BLaER1 (cell line): ENCODE data around the gene TMBIM4.
A peak's percentile ranks its signal among the peaks of the same experiment; 100 is the strongest.

Experiments
- H3K27ac ChIP-seq: shearing (Covaris generic); formaldehyde crosslinking; 2 replicates; pipeline ENCODE4 v1.8.1; 2022
- H3K27me3 ChIP-seq: shearing (Covaris generic); formaldehyde crosslinking; 2 replicates; pipeline ENCODE4 v1.8.1; 2022
- H3K36me3 ChIP-seq: shearing (Covaris generic); formaldehyde crosslinking; 2 replicates; pipeline ENCODE4 v1.8.1; 2022
- H3K4me1 ChIP-seq: shearing (Covaris generic); formaldehyde crosslinking; 2 replicates; pipeline ENCODE4 v1.8.1; 2022
- H3K4me2 ChIP-seq: shearing (Covaris generic); formaldehyde crosslinking; 2 replicates; pipeline ENCODE4 v1.8.1; 2022
- H3K4me3 ChIP-seq: shearing (Covaris generic); formaldehyde crosslinking; 2 replicates; pipeline ENCODE4 v1.8.1; 2022
- H3K9ac ChIP-seq: shearing (Covaris generic); formaldehyde crosslinking; 2 replicates; pipeline ENCODE4 v1.8.1; 2022
- H3K9me3 ChIP-seq: shearing (Covaris generic); formaldehyde crosslinking; 2 replicates; pipeline ENCODE4 v1.8.1; 2022
- H4K20me1 ChIP-seq: shearing (Covaris generic); formaldehyde crosslinking; 2 replicates; pipeline ENCODE4 v1.8.1; 2022
- Cebpa-rat ChIP-seq: shearing (Covaris generic); IDR thresholded peaks from 2 replicates; pipeline ENCODE4 v1.8.1; 2022

TMBIM4 gene

DNA sequence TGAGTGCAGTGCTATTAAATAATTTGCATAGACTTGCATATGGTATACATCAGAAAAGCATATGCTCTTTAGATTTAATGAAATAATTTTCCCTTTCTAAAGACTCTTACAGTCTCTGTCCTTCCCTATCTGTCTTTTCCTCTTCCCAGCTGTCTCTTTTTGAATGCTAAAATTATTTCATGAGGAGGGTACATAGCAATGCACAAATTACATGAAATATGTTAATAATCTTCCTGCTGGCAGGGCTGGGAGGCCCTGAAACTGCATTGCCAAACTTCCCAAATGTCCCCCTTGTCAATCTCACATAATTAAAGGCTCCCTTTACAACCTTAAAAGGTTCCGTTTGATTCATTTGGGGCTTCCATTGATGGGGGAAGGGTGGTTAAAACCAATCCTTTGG, 61.4 kb downstream of the TMBIM4 start:
- H3K4me1 ChIP-seq: no peaks in the 10 kb centered on the region
- H4K20me1 ChIP-seq: no peaks in the 10 kb centered on the region
- no peak overlapping the region for H3K4me2 ChIP-seq
- TF ChIP-seq Cebpa-rat: no peak
- H3K9ac ChIP-seq: no peak overlapping the region
- H3K4me3 ChIP-seq: no peak overlapping the region
- H3K27ac ChIP-seq: no peak overlapping the region
- H3K36me3 ChIP-seq: no peaks in the 10 kb centered on the region
- no peaks in the 10 kb centered on the region for H3K27me3 ChIP-seq
- H3K9me3 ChIP-seq: no peaks in the 10 kb centered on the region

DNA sequence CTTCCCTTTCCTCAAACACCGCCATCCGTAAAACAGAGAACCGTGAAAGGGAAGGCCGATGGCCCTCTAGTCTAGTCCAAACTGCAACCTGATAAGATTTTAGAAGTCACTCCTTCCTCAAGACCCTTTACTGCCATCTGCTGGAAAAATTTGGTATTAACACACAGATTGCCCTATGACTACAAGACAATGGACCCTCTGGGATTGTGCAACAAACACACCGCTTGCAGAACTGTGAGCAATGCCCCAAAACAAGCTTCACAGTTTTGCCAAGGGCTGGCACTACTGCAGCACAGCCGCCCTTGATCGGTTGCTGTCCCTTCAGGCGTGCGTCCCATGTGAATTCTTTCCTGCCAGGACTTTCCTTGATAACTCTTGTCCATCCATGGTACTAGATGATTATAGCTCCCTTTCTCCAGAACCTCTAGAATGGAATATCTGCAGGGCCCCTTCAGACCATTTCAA, 62.3 kb downstream of the TMBIM4 start:
- Histone ChIP-seq H3K4me1 (no peaks in the 10 kb centered on the region), H3K36me3 (no peaks in the 10 kb centered on the region), H3K27ac (no peak overlapping the region), H3K9me3 (no peaks in the 10 kb centered on the region), H4K20me1 (no peaks in the 10 kb centered on the region), H3K4me3 (no peak overlapping the region), H3K9ac (no peak overlapping the region), H3K4me2 (no peak overlapping the region), H3K27me3 (no peaks in the 10 kb centered on the region)
- TF ChIP-seq Cebpa-rat: peak; percentile 94

DNA sequence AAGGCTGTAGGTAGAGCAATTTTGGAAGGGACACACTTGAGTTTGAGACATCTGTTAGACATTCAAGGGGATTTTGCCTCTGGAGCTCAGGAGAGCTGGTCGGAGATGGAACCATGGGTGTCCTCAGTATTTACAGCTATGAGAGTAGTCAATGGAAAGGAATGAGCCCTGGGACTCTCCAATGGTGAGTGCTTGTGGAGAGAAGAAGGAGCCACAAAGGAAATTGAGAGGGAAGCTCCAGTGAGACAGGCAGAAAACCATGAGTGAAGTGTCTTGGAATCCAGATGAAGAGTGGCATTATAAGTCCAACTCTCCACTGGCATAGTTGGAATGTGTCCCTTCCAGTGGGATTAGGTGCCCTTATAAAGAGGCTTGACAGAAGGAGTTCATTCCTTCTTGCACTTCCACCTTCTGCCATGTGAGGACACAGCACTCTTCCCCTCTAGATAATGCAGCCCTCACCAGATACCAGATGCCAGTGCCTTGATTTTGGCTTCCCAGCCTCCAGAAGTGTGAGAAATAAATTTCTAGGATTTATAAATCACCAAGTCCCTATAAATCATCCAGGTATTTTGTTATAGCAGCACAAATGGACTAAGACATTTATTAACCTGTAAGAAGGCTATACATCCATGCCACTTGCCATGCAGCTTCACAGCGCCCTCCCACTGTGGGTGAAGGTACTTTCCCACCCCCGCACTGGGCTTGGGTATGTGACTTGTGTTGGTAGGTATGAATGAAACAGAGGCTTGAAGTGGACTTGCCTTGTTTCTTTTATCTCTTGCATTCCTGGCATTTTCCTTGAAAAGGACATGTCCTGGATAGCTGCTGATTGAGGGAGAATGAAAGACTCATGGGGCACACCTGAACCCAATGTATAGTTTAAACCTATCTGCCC, 66.5 kb downstream of the TMBIM4 start:
- no peaks in the 10 kb centered on the region for H4K20me1 ChIP-seq
- no peaks in the 10 kb centered on the region for H3K36me3 ChIP-seq
- H3K27me3 ChIP-seq: no peaks in the 10 kb centered on the region

DNA sequence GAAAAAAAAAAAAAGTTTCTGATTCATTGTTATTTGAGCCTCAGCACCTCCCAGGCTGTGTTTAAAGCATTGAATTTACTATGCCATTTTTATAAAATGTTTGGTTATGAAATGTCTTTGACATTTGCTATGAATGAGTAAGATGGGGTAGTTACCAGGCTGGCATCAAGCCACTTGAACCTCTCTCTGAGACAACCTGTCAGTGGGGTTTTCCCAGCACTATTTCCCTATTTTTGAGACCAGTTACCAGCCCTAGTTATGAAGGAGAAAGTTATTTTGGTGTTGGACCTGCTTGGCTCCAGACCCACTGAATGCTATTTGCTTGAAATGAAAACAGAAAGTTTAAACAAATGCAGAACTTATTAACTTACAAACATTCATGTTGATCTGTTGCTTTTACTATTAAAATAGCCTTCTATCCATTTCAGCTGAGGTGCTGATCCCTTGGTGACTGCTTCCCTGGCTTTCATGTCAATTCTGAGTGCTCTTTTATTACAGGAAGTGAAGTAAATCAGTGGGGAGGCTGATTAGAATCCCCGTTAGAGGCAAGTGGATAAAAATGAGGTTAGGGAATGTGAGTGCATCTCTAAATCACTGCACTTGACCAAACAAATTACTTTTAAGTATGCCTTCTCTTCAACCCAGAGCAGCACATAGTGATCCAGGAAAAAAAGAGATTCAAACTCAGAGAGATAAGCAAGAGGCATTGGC, 77.1 kb downstream of the TMBIM4 start:
- H3K4me1 ChIP-seq: no peaks in the 10 kb centered on the region
- no peak overlapping the region for H3K9ac ChIP-seq
- no peak overlapping the region for H3K4me3 ChIP-seq
- H3K4me2 ChIP-seq: no peak overlapping the region
- no peaks in the 10 kb centered on the region for H3K27me3 ChIP-seq
- no peaks in the 10 kb centered on the region for H3K36me3 ChIP-seq
- no peaks in the 10 kb centered on the region for H4K20me1 ChIP-seq
- no peak overlapping the region for H3K27ac ChIP-seq
- TF ChIP-seq Cebpa-rat: no peak
- no peaks in the 10 kb centered on the region; the same call in 1 of the 2 replicates for H3K9me3 ChIP-seq

More for the DNA sequence above, 66.5 kb downstream of the TMBIM4 start:
- Histone ChIP-seq H3K4me1 (no peaks in the 10 kb centered on the region), H3K9ac (no peak overlapping the region), H3K4me2 (no peak overlapping the region), H3K27ac (no peak overlapping the region), H3K4me3 (no peak overlapping the region), H3K9me3 (peaks cover 12% of the 10 kb centered on the region)
- no peak for TF ChIP-seq Cebpa-rat

DNA sequence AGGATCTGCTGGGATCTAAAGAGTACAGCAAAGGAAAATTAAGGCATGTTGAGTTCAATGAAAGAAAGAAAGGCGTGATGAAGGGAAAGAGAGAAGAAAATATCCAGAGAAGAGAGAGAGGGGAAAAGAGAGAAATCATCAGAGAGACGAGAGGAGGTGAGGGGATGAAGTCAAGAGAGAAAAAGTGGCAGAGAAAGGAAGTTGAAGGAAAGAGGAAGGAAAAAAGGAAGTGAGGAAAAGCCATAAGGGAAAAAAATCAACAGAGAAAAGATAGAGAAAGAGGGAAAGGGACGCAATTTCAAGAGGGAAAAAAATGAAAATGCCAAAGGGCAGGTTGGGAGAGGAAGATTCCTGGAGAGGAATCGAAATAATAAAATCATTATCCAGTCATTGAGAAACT, 79.6 kb downstream of the TMBIM4 start:
- Histone ChIP-seq H4K20me1 (no peaks in the 10 kb centered on the region), H3K9me3 (no peaks in the 10 kb centered on the region; the same call in 1 of the 2 replicates), H3K4me1 (no peaks in the 10 kb centered on the region), H3K4me2 (no peak overlapping the region), H3K9ac (no peak overlapping the region), H3K27me3 (no peaks in the 10 kb centered on the region), H3K4me3 (no peak overlapping the region), H3K27ac (no peak overlapping the region), H3K36me3 (no peaks in the 10 kb centered on the region)
- TF ChIP-seq Cebpa-rat: no peak

DNA sequence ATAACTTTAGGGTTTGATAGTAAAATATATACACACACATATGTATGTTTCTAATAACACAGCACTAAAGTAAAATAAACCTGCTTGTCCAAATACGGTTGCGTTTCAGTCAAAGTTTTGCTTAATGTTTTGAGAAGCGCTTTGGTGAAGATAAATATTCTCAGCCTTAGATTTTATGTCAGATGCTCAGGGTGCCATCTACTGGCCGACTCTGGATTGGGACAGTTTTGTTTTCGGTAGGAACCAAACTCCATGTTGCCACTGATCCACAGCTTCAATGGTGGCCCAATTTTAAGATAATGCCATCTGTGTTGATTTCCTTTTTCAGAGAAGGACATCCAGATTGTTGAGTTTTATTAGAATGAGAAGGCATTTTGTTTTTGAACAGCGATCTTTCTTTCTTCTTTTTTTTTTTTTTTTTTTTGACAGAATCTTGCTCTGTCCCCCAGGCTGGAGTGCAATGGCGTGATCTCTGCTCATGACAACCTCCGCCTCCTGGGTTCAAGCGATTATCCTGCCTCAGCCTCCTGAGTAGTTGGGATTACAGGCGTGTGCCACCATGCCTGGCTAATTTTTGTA, 82.3 kb downstream of the TMBIM4 start:
- TF ChIP-seq Cebpa-rat: no peak
- Histone ChIP-seq H3K27me3 (no peaks in the 10 kb centered on the region), H3K27ac (no peak overlapping the region), H4K20me1 (no peaks in the 10 kb centered on the region), H3K4me1 (no peaks in the 10 kb centered on the region), H3K9ac (no peak overlapping the region), H3K36me3 (no peaks in the 10 kb centered on the region), H3K4me3 (no peak overlapping the region), H3K4me2 (no peak overlapping the region), H3K9me3 (peaks cover 13% of the 10 kb centered on the region)

DNA sequence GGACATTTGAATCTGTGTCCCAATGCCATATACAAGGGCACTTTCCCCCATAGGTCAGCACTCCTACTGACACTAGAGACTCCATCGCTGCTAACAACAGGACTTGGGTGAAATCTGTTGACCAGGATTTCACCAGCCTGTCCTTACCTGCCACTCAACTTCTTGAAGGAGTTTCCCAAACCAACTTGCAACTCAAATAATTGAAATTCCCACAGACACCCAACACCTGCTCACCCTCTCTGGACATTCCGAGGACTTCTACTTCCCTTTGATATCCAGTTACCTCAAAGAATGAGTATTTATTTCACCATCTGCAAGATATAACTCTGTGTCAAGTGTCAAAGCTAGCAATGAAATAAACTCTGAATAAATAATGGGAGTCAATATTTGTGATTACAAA, 83.8 kb downstream of the TMBIM4 start:
- H3K27ac ChIP-seq: no peak overlapping the region
- H3K4me1 ChIP-seq: no peaks in the 10 kb centered on the region
- H3K9me3 ChIP-seq: peaks cover 13% of the 10 kb centered on the region
- H3K9ac ChIP-seq: no peak overlapping the region
- H3K4me2 ChIP-seq: no peak overlapping the region
- H3K4me3 ChIP-seq: no peak overlapping the region
- no peaks in the 10 kb centered on the region for H4K20me1 ChIP-seq
- H3K36me3 ChIP-seq: no peaks in the 10 kb centered on the region
- H3K27me3 ChIP-seq: no peaks in the 10 kb centered on the region
- TF ChIP-seq Cebpa-rat: no peak
